CD14-positive monocyte (primary cell): ENCODE measurements around the gene SNX1. TPM values are rescaled to one million over a fixed set of nuclear protein-coding genes. Genes with fewer than 3 reads are reported as not detected.

ENCODE experiments used
- DNase-seq, 3 donors: peaks; one replicate each; pipeline ENCODE4 v3.0.0-alpha.2; 2011 to 2022
- H2AFZ ChIP-seq: 2 replicates; pipeline ENCODE4 v1.6.0; 2012; ENCODE audit warnings: mild to moderate bottlenecking, low read depth, low read length, inconsistent platforms; ENCODE audit not compliant: insufficient read depth, poor library complexity, severe bottlenecking
- H3K27ac ChIP-seq, 2 donors: 1 replicate in 1 of 2; 2 replicates in 1 of 2; pipeline ENCODE4 v1.5.1; 2012 to 2013; ENCODE audit warnings: low read length in 2 of 2, control low read depth in 1 of 2, inconsistent platforms in 1 of 2, low read depth in 1 of 2, mild to moderate bottlenecking in 1 of 2
- H3K27me3 ChIP-seq, 2 donors: one replicate each; pipeline versions ENCODE4 v1.6.0 to v1.6.1; 2011 to 2013; ENCODE audit warnings: low read length in 2 of 2; ENCODE audit not compliant: control insufficient read depth in 2 of 2, insufficient read depth in 2 of 2
- H3K36me3 ChIP-seq, 2 donors: replicated peaks in 1 of 2; 1 replicate in 1 of 2; 2 replicates in 1 of 2; pipeline versions ENCODE4 v1.5.1 to v1.6.1; 2012 to 2013; ENCODE audit warnings: low read length in 2 of 2, control low read depth in 1 of 2, inconsistent platforms in 1 of 2, mild to moderate bottlenecking in 1 of 2; ENCODE audit not compliant: insufficient read depth in 2 of 2, control insufficient read depth in 1 of 2
- H3K4me1 ChIP-seq, 2 donors: 1 replicate in 1 of 2; 2 replicates in 1 of 2; pipeline versions ENCODE4 v1.5.1 to v1.6.1; 2012 to 2013; ENCODE audit warnings: low read length in 2 of 2, control low read depth in 1 of 2, inconsistent platforms in 1 of 2, mild to moderate bottlenecking in 1 of 2, moderate library complexity in 1 of 2; ENCODE audit not compliant: insufficient read depth in 2 of 2, control insufficient read depth in 1 of 2
- H3K4me2 ChIP-seq: replicated peaks from 2 replicates; pipeline ENCODE3; 2012; ENCODE audit warnings: low read length, moderate library complexity, mild to moderate bottlenecking; ENCODE audit not compliant: poor library complexity, severe bottlenecking; ENCODE audit errors: extremely low read depth
- H3K4me3 ChIP-seq, 3 experiments: fragments of 200-600 bp in 1 of 3; sonication (generic) in 1 of 3; replicated peaks in 1 of 3; 1 replicate in 2 of 3; 2 replicates in 1 of 3; pipeline ENCODE4 v1.5.1; 2011 to 2013; ENCODE audit warnings: low read length in 3 of 3, mild to moderate bottlenecking in 3 of 3, control low read depth in 2 of 3, low read depth in 2 of 3, inconsistent platforms in 1 of 3, moderate library complexity in 1 of 3
- H3K79me2 ChIP-seq: 2 replicates; pipeline ENCODE4 v1.6.0; 2012; ENCODE audit warnings: mild to moderate bottlenecking, control low read depth, inconsistent platforms, low read length, moderate library complexity; ENCODE audit not compliant: insufficient read depth
- H3K9ac ChIP-seq: 2 replicates; pipeline ENCODE4 v1.6.0; 2017; ENCODE audit warnings: low read length, mild to moderate bottlenecking; ENCODE audit not compliant: insufficient read depth, poor library complexity, severe bottlenecking
- H3K9me3 ChIP-seq, 2 donors: replicated peaks in 1 of 2; 1 replicate in 1 of 2; 2 replicates in 1 of 2; pipeline versions ENCODE4 v1.5.1 to v1.6.1; 2012 to 2013; ENCODE audit warnings: low read length in 2 of 2, control low read depth in 1 of 2; ENCODE audit not compliant: control insufficient read depth in 1 of 2, insufficient read depth in 1 of 2
- H4K20me1 ChIP-seq: 2 replicates; pipeline ENCODE4 v1.6.0; 2012; ENCODE audit warnings: mild to moderate bottlenecking, low read length, control low read depth, moderate library complexity; ENCODE audit not compliant: insufficient read depth
- H3K27ac Mint-ChIP-seq, 7 donors: one replicate each; pipeline ENCODE4 v1.8.0; 2020; ENCODE audit warnings: mild to moderate bottlenecking in 7 of 7, mixed read lengths in 7 of 7, moderate library complexity in 6 of 7, inconsistent platforms in 2 of 7
- H3K27me3 Mint-ChIP-seq, 3 donors: one replicate each; pipeline ENCODE4 v1.8.0; 2021 to 2022; ENCODE audit warnings: low read depth in 3 of 3, mild to moderate bottlenecking in 3 of 3, mixed read lengths in 3 of 3, moderate library complexity in 3 of 3, inconsistent platforms in 1 of 3
- H3K36me3 Mint-ChIP-seq, 2 donors: one replicate each; pipeline ENCODE4 v1.8.0; 2020; ENCODE audit warnings: mixed read lengths in 2 of 2, inconsistent platforms in 1 of 2, mild to moderate bottlenecking in 1 of 2
- H3K4me1 Mint-ChIP-seq: one replicate; pipeline ENCODE4 v1.8.0; 2020; ENCODE audit warnings: mild to moderate bottlenecking, mixed read lengths
- H3K4me3 Mint-ChIP-seq, 2 donors: one replicate each; pipeline ENCODE4 v1.8.0; 2020; ENCODE audit warnings: mild to moderate bottlenecking in 2 of 2, mixed read lengths in 2 of 2, moderate library complexity in 1 of 2
- H3K9me3 Mint-ChIP-seq, 7 donors: one replicate each; pipeline ENCODE4 v1.8.0; 2020 to 2022; ENCODE audit warnings: mixed read lengths in 7 of 7, mild to moderate bottlenecking in 6 of 7, moderate library complexity in 6 of 7, inconsistent platforms in 2 of 7
- WGBS: methylation state at CpG from one replicate; pipeline ENCODE4 v1.1.5; 2013; ENCODE audit warnings: missing lambda C conversion rate; ENCODE audit not compliant: insufficient coverage; 5-methylcytosine and 5-hydroxymethylcytosine counted together
- intact Hi-C, 2 donors: fragments of 100-400 bp; cut with micrococcal nuclease; formaldehyde crosslinking; loops; one replicate each; pipeline versions ENCODE4 v1.15.0 to v1.15.1; 2023
- polyA plus RNA-seq, 3 donors: library from polyadenylated mRNA; depleted of rRNA in 1 of 3; unstranded in 2 of 3; stranded (reverse) in 1 of 3; fragments of 300-500 nt in 2 of 3; fragments of >200 nt in 1 of 3; fragmentation: Illumina TruSeq in 2 of 3; gene quantifications; 1 replicate in 2 of 3; 2 replicates in 1 of 3; pipeline ENCODE4 v1.2.3, GENCODE V29; 2012 to 2021
- TF ChIP-seq, protein P1 (sequence below): fragments of 200-600 bp; IDR thresholded peaks from one replicate; pipeline ENCODE4 v1.8.0; 2022; ENCODE audit warnings: antibody characterized with exemption, mild to moderate bottlenecking

SNX1 gene
- polyA plus RNA-seq, 3 donors, result 104 to 115 (median 115) TPM

DNA sequence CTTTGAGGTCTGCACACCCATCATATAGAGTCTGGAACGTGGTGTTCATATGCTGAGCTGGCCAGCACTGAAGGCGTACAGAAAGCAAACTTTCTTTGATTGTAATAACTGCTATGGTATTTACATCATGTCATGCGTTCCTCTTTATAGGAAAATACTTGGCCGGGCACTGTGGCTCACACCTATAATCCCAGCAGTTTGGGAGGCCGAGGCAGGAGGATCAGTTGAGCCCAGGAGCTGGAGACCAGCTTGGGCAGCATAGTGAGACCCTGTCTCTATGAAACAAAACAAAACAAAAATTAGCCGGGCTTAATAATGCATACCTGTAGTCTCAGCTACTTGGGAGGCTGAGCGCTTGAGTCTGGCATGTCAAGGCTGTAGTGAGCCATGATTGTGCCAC, 52.4 kb downstream of the SNX1 start:
- intact Hi-C loops, result no loop called here
- Histone ChIP-seq H3K4me3 (no peak overlapping the region), H3K4me1 (peaks cover 36 to 43% of the 10 kb centered on the region in 2 donors), H3K27me3 (peaks cover 17 to 22% of the 10 kb centered on the region in 2 donors), H3K36me3 (peaks cover 22 to 30% of the 10 kb centered on the region in 2 donors), H3K9ac (no peak overlapping the region), H4K20me1 (peaks cover 29% of the 10 kb centered on the region), H3K79me2 (no peaks in the 10 kb centered on the region), H3K4me2 (no peak overlapping the region), H3K27ac (no peak overlapping the region), H2AFZ (no peak overlapping the region), H3K9me3 (no peaks in the 10 kb centered on the region)
- WGBS, result 93% methylated on average over 3 of the region's 7 CpGs
- Mint-ChIP-seq H3K27ac (no peak overlapping the region), H3K4me1 (peaks cover 32% of the 10 kb centered on the region), H3K9me3 (peaks cover 0 to 7% (median 2%) of the 10 kb centered on the region in 7 donors), H3K4me3 (no peak overlapping the region), H3K27me3 (peaks cover 21 to 30% (median 26%) of the 10 kb centered on the region in 3 donors), H3K36me3 (peaks cover 22 to 36% of the 10 kb centered on the region in 2 donors)
- no peak for DNase-seq
- TF ChIP-seq, protein P1, sequence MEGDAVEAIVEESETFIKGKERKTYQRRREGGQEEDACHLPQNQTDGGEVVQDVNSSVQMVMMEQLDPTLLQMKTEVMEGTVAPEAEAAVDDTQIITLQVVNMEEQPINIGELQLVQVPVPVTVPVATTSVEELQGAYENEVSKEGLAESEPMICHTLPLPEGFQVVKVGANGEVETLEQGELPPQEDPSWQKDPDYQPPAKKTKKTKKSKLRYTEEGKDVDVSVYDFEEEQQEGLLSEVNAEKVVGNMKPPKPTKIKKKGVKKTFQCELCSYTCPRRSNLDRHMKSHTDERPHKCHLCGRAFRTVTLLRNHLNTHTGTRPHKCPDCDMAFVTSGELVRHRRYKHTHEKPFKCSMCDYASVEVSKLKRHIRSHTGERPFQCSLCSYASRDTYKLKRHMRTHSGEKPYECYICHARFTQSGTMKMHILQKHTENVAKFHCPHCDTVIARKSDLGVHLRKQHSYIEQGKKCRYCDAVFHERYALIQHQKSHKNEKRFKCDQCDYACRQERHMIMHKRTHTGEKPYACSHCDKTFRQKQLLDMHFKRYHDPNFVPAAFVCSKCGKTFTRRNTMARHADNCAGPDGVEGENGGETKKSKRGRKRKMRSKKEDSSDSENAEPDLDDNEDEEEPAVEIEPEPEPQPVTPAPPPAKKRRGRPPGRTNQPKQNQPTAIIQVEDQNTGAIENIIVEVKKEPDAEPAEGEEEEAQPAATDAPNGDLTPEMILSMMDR, result no peak

DNA sequence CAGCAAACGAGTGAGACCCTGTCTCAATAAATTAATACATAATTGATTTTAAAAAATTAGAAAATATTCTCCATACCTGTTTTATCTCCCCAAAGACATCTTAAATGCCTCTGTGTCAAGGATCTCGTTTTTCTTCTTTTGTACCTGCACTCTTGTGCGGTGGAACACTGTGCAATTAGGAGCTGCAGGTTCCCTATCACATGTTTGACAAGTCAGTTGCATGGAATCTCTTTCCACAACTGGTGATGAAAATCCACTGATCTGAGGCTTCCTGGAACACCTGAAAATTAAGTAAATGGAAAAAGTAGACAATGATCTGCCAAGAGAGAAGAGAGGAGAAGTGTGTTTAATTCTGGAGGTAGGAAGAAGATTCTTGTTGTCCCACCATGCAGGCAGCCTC, 52.8 kb downstream of the SNX1 start:
- Histone ChIP-seq H2AFZ (no peak overlapping the region), H3K27me3 (peaks cover 17 to 25% of the 10 kb centered on the region in 2 donors), H3K79me2 (no peaks in the 10 kb centered on the region), H3K4me2 (no peak overlapping the region), H3K9me3 (no peaks in the 10 kb centered on the region), H3K4me3 (no peak overlapping the region), H3K36me3 (peaks cover 18 to 26% of the 10 kb centered on the region in 2 donors), H4K20me1 (peaks cover 33% of the 10 kb centered on the region), H3K9ac (no peak overlapping the region), H3K4me1 (peaks cover 40 to 47% of the 10 kb centered on the region in 2 donors), H3K27ac (no peak overlapping the region)
- H3K27me3 Mint-ChIP-seq, result peaks cover 24 to 34% (median 30%) of the 10 kb centered on the region in 3 donors
- TF ChIP-seq, protein P1, result no peak
- intact Hi-C loops, result no loop called here
- peaks cover 0 to 7% (median 2%) of the 10 kb centered on the region in 7 donors for H3K9me3 Mint-ChIP-seq
- peaks cover 36% of the 10 kb centered on the region for H3K4me1 Mint-ChIP-seq
- DNase-seq, result no peak
- WGBS, result 90% methylated on average over 2 of the region's 3 CpGs
- no peak overlapping the region for H3K4me3 Mint-ChIP-seq
- no peak overlapping the region for H3K27ac Mint-ChIP-seq
- H3K36me3 Mint-ChIP-seq, result peaks cover 18 to 31% of the 10 kb centered on the region in 2 donors
